GM12892 (cell line): Measurements from ENCODE around the gene RASA3.

Experiments used
- DNase-seq: peaks from one replicate; pipeline ENCODE4 v3.0.0; 2011; ENCODE audit not compliant: insufficient read length
- FAIRE-seq: peaks from 2 replicates; lab custom pipeline; 2011; peaks lifted over from hg19 to GRCh38; lab: Jason Lieb, UNC
- POLR2A ChIP-seq: IDR thresholded peaks from 2 replicates; pipeline ENCODE4 v1.6.1; 2011; ENCODE audit warnings: low read depth, low read length, control low read depth
- POLR2AphosphoS5 ChIP-seq: IDR thresholded peaks from 2 replicates; pipeline ENCODE4 v1.6.1; 2011; ENCODE audit warnings: low read depth, low read length, control low read depth
- TAF1 ChIP-seq: IDR thresholded peaks from 2 replicates; pipeline ENCODE4 v1.6.1; 2011; ENCODE audit warnings: low read depth, mild to moderate bottlenecking, control low read depth, low read length, borderline replicate concordance

RASA3 gene

DNA sequence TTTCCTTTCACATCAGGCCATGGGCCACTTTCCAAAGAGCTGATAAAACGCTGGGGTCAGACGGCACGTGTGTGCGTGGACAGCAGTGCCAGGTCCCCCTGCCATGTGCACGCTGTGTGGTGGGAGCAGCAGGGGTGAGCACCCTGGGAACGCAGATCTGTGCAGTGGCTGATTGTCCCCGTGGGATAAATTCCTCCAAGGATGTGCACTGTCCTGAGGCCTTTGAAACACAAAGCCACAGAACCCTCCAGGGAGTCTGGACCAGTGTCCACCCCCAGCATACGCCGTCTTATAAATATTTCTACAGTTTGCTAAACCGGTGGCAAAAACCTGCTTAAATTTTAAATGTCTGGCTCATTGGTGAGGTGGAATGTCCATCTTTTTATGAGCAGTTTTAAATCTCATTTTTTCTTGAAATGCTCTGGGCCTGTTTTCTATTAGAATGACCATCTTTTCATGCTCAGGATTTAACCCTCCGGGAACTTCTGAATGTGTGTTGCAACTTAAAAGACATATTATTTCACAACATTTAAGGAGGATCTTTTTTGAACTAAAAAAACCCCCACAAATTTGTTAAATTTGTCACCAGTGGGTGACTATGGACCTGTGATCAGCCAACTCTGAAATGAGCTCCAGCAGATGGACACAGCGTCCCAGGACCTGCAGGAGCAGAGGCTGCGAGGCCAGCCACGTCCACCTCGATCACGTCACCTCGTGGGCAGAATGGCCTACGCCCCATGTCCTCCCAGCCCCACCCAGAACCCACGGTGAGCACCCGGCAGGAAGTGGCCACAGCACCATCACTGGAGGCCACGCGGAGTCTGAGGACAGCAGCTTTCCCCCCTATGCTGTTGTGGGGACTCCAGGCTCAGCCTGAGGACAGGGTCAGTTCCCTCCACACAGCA is 68.6 kb downstream of the RASA3 start:
- FAIRE-seq (no peak), DNase-seq (no peak)
- TF ChIP-seq TAF1 (no peak), POLR2AphosphoS5 (peak; percentile 39; the same call in 1 of the 2 replicates), POLR2A (peak; percentile 49; the same call in 1 of the 2 replicates)

- no peak for FAIRE-seq
- TF ChIP-seq TAF1 (no peak), POLR2AphosphoS5 (no peak), POLR2A (no peak)
- no peak for DNase-seq
These were observed 69.7 kb downstream of the RASA3 start for GRCh38 chr13:114062754-114063153.

DNA sequence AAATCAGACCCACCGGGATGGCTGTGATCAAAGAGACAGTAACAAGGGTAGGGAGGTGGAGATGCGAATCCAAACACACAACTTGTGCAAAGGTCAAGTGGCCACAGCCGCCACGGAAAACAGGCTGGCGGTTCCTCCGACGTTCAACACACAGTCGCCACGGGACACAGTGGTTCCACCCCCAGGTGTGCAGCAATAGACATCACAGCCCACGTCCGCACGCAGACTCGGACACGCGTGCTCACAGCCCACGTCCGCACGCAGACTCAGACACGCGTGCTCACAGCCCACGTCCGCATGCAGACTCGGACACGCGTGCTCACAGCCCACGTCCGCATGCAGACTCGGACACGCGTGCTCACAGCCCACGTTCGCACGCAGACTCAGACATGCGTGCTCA is 70.1 kb downstream of the RASA3 start:
- DNase-seq (no peak), FAIRE-seq (no peak)
- TF ChIP-seq POLR2AphosphoS5 (no peak), TAF1 (no peak), POLR2A (no peak)

- DNase-seq, result no peak
- TF ChIP-seq POLR2A, result no peak
- TF ChIP-seq TAF1, result no peak
- no peak for FAIRE-seq
These were observed 70.7 kb downstream of the RASA3 start for GRCh38 chr13:114061744-114062143.

DNA sequence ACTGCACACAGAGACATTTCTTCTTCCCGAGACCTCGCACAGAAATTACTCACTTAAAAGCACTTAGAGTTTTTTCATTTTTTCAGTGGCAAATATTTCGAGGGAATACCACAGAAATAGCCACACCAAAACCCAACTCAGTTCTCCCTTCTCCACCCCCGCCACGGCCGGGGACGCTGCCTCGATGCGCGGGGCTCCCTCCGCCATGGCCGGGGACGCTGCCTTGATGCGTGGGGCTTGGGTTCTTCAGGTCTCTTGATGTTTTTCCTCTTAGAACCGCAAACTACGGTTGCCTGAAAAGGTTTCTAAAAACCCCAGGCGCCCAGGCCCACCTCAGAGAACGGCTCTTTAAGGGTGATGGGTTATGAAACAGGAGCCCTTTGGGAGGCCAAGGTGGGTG is 71.4 kb downstream of the RASA3 start:
- TF ChIP-seq TAF1, result no peak
- FAIRE-seq, result no peak

GRCh38 chr13:114059946-114060860 is 72.2 kb downstream of the RASA3 start:
- FAIRE-seq, result no peak
- TF ChIP-seq TAF1 (no peak), POLR2A (no peak), POLR2AphosphoS5 (no peak)
- no peak for DNase-seq

More for the DNA sequence above, 71.4 kb downstream of the RASA3 start:
- no peak for DNase-seq

DNA sequence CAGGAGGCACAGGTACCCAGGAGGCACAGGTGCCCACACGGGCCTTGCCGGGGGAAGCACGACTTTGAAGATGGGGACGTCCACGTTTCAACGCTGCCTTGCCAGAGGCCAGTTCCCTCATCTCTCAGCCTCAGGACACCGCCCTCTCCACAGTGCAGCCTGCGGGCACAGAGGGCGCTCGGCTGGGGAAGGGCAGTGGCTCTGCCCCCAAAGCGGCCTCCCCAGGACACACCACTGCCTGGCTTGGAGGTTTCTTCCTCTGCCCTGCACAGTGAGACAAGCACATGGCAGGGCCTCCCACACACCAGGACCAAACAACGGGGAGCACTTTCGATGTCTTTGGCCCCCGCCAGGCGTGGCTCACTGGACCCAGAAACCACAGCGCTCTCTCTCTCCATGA is 73.0 kb downstream of the RASA3 start:
- no peak for FAIRE-seq
- no peak for DNase-seq
- TF ChIP-seq POLR2A, result no peak
- TF ChIP-seq POLR2AphosphoS5, result no peak
- no peak for TF ChIP-seq TAF1

DNA sequence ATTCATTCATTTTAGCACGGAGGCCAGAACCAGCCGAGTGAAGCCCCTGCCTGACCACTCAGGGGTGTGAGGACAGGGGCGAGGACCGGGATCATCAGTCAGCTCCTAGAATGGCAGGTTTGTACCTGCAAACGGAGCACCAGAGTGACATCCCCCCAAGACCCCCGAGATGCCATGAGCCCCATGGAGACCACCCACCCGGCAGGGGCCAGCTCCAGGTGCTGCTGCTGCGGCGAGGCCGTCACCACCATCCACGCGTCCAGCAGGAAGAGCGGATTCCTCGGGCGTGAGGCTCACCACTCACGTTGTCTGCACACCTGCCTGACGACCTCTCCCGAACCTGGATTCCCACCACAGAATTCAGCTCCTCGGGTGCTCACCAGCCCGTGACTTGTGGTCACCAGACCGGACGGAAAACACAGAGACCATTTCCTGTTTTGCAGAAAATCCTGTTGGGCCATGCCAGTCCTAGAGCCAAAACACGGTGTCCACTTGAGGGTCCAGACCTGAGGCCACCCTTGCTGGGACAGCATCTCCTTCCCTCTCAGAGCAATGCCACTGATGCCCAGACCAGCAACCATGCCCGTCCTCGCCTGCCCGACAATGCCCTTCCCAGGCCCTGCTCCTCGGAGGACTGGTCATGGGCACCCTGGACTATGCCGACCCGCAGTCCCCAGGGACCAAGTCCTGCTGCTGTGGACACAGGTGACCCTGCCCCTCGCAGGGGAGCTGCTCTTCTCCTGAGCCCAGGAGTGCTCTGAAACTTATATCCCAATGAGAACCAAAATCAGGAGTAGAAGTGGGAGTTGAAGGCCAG is 74.2 kb downstream of the RASA3 start:
- DNase-seq, result no peak
- FAIRE-seq, result peak; percentile 42
- TF ChIP-seq POLR2A (no peak), POLR2AphosphoS5 (no peak), TAF1 (no peak)

DNA sequence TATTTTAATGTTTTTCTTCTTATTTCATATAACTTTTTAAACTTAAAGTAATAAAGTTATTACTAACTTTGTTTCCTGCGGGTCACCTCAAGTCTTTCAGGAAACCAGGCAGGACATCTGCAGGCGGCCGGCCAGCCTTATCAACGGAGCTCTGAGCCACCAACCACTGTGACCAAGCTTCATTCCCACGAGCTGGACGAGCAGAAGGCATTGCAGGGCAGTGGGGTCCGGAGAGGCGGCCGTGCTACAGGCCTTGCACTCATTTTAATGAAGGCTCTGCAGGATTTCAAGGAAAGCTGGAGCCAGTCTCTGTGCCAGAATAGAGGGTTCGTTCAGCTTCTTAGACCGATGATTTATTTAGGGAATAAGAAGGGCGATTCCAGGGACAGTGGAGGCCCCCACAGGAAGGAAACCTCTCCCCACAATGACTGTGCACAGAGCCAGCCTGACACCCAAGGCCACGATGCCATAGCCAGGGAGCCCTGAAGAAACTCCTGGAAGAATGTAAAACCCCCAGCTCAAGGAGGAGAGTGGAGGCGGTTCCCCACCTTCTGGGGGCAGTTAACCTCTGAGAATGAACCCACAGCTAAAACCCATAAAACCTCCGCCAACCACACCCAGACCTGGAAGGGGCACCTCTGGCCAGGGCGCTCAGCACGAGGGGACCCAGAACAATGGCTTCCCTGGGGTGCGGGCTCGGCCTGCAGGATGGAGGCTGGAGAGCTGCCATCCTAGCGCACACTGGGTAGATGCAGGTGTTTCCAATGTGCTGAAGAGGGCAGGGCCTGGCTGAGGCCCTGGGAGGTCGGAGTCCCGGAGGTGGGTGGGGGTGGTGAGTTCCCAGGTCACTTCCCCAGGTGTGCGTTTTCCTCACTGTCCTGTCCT is 75.0 kb downstream of the RASA3 start:
- FAIRE-seq, result no peak
- TF ChIP-seq POLR2AphosphoS5, result no peak
- no peak for TF ChIP-seq TAF1
- no peak for TF ChIP-seq POLR2A
- DNase-seq, result no peak

- DNase-seq (no peak), FAIRE-seq (no peak)
- TF ChIP-seq POLR2AphosphoS5 (no peak), POLR2A (no peak), TAF1 (no peak)
These were observed 76.0 kb downstream of the RASA3 start for GRCh38 chr13:114056205-114057013.
